Body of pancreas (tissue), 4 donors: Measurements from ENCODE around the gene S100A14.

Experiments used
- POLR2A ChIP-seq, 3 donors: fragments of 450-650 bp; IDR thresholded peaks; one replicate each; pipeline ENCODE4 v1.6.1; 2016; ENCODE audit warnings: antibody characterized with exemption in 3 of 3, mild to moderate bottlenecking in 2 of 3
- TF ChIP-seq, protein P1 (sequence below), 7 experiments: fragments of 450-650 bp in 4 of 7; fragments of 200-600 bp in 3 of 7; sonication (generic) in 3 of 7; IDR thresholded peaks; one replicate each; pipeline ENCODE4 v1.5.1; 2016 to 2019; ENCODE audit warnings: antibody characterized with exemption in 7 of 7

- TF ChIP-seq, protein P1, sequence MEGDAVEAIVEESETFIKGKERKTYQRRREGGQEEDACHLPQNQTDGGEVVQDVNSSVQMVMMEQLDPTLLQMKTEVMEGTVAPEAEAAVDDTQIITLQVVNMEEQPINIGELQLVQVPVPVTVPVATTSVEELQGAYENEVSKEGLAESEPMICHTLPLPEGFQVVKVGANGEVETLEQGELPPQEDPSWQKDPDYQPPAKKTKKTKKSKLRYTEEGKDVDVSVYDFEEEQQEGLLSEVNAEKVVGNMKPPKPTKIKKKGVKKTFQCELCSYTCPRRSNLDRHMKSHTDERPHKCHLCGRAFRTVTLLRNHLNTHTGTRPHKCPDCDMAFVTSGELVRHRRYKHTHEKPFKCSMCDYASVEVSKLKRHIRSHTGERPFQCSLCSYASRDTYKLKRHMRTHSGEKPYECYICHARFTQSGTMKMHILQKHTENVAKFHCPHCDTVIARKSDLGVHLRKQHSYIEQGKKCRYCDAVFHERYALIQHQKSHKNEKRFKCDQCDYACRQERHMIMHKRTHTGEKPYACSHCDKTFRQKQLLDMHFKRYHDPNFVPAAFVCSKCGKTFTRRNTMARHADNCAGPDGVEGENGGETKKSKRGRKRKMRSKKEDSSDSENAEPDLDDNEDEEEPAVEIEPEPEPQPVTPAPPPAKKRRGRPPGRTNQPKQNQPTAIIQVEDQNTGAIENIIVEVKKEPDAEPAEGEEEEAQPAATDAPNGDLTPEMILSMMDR (IDR thresholded peaks at IDR 0.05), result no peak
- TF ChIP-seq POLR2A (IDR thresholded peaks at IDR 0.05), result no peak
Observed at GRCh38 chr1:153662269-153662668, 46.1 kb upstream of the S100A14 start.
